ENCODE data around the gene NAGS. TPM values are rescaled to one million over a fixed set of nuclear protein-coding genes. Genes with fewer than 3 reads are reported as not detected.

The NAGS gene
- polyA plus RNA-seq, 6 donors from 2014 or later = 0.57 to 1.8 (median 0.90) TPM; not detected in 1

DNA sequence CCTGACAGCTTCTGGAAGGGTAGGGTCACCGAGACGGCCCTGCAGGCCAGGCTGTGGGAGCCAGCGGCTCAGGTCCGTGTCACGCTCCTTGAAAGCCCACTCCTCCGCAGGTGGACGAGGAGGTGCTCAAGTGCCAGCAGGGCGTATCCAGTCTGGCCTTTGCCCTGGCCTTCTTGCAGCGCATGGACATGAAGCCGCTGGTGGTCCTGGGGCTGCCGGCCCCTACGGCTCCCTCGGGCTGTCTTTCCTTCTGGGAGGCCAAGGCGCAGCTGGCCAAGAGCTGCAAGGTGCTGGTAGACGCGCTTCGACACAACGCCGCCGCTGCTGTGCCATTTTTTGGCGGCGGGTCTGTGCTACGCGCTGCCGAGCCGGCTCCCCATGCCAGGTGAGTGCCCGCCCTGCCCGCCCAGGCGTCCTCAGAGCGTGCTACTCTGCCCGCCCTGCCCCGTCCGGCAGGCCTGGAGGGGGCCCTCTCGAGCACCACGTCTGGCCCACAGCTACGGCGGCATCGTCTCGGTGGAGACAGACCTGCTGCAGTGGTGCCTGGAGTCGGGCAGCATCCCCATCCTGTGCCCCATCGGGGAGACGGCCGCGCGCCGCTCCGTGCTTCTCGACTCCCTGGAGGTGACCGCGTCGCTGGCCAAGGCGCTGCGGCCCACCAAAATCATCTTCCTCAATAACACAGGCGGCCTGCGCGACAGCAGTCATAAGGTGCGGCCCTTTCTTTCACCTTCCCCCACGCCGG is 1.3 kb downstream of the NAGS start:
- peaks cover 0 to 4% of the 10 kb centered on the region in 2 donors for H3K36me3 Mint-ChIP-seq
- H3K4me1 Mint-ChIP-seq = peaks cover 20 to 36% (median 26%) of the 10 kb centered on the region in 3 donors
- peak overlapping the region; percentile 81 to 97 (median 94) for H3K4me3 Mint-ChIP-seq
- H3K27ac Mint-ChIP-seq = peak overlapping the region in 4 of 6 donors; percentile 3 to 93 (median 49)
- DNase-seq (peak; percentile 41), ATAC-seq (ENCODE audit: low read depth in 2 of 2) (peak; percentile 29)
- peaks cover 5 to 28% (median 18%) of the 10 kb centered on the region in 3 donors for H3K27me3 Mint-ChIP-seq
- H3K9me3 Mint-ChIP-seq = no peaks in the 10 kb centered on the region

DNA sequence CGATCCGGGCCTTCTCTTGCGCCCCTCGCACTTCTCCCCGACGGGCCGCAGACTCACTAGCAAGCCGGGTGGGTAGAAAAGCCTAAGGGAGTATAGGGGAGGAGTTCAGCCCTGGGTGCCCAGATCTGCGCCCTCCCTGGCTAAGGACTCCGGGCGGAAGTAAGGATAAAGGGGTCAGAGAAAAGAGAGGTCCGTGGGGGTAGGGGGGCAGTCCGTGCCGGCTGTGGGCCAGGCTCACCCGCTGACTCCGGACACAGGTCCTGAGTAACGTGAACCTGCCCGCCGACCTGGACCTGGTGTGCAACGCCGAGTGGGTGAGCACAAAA is 1.8 kb downstream of the NAGS start:
- peaks cover 2 to 5% of the 10 kb centered on the region in 2 donors for H3K36me3 Mint-ChIP-seq
- ATAC-seq (ENCODE audit: low read depth in 2 of 2) (peak; percentile 13 to 19), DNase-seq (no peak)
- H3K4me1 Mint-ChIP-seq = peaks cover 21 to 39% (median 26%) of the 10 kb centered on the region in 3 donors
- no peaks in the 10 kb centered on the region for H3K9me3 Mint-ChIP-seq
- H3K27me3 Mint-ChIP-seq = peaks cover 5 to 23% (median 17%) of the 10 kb centered on the region in 3 donors
- peak overlapping the region; percentile 81 to 97 (median 94) for H3K4me3 Mint-ChIP-seq
- peak overlapping the region in 5 of 6 donors; percentile 3 to 93 (median 71) for H3K27ac Mint-ChIP-seq

DNA sequence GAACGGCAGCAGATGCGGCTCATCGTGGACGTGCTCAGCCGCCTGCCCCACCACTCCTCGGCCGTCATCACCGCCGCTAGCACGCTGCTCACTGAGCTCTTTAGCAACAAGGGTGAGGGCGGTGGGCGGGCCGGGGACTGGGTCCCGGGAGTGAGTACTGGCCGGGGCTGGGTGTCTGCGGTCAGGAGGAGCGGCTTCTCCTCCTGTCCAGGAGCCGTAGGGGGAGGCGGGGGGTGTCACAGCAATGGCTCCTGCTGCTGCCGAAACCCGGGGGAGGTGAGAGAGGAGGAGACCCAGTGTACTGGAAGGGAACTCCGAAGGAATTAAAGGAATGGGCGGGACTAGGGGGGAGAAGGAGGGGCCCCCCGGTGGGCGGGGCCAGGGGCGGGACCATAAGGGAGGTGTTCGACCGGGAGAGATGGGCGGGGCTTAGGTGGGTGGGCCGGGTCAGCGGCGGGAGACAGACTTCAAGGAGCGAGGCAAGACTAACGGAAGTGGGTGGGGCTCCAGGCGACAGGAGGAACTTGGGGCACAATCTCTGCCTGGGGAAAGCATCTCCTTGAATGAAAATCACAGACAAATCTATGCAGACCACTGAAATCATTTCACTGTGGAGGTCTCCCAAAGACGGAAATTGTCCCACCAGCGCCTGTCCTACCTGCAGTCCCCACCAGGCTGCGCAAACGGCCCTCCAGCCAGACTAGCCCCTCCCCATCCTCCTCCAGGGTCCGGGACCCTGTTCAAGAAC is 2.4 kb downstream of the NAGS start:
- no peaks in the 10 kb centered on the region for H3K9me3 Mint-ChIP-seq
- peak overlapping the region in 5 of 6 donors; percentile 27 to 93 (median 71) for H3K27ac Mint-ChIP-seq
- DNase-seq (peak; percentile 87), ATAC-seq (ENCODE audit: low read depth in 2 of 2) (peak; percentile 75 to 80)
- peaks cover 25 to 44% (median 29%) of the 10 kb centered on the region in 3 donors for H3K4me1 Mint-ChIP-seq
- H3K27me3 Mint-ChIP-seq = peaks cover 5 to 18% (median 12%) of the 10 kb centered on the region in 3 donors
- H3K4me3 Mint-ChIP-seq = peak overlapping the region; percentile 81 to 97 (median 94)
- peaks cover 7 to 9% of the 10 kb centered on the region in 2 donors for H3K36me3 Mint-ChIP-seq

GRCh38 chr17:44007346-44008204 is 3.2 kb downstream of the NAGS start:
- peaks cover 5 to 13% (median 9%) of the 10 kb centered on the region in 3 donors for H3K27me3 Mint-ChIP-seq
- ATAC-seq (ENCODE audit: low read depth in 2 of 2) (no peak), DNase-seq (no peak)
- peaks cover 8 to 9% of the 10 kb centered on the region in 2 donors for H3K36me3 Mint-ChIP-seq
- peak overlapping the region; percentile 81 to 97 (median 94) for H3K4me3 Mint-ChIP-seq
- no peaks in the 10 kb centered on the region for H3K9me3 Mint-ChIP-seq
- H3K4me1 Mint-ChIP-seq = peaks cover 25 to 44% (median 29%) of the 10 kb centered on the region in 3 donors
- peak overlapping the region in 3 of 6 donors; percentile 82 to 87 (median 82) for H3K27ac Mint-ChIP-seq

- Mint-ChIP-seq H3K4me1 (peaks cover 25 to 52% (median 34%) of the 10 kb centered on the region in 3 donors), H3K36me3 (peaks cover 8 to 9% of the 10 kb centered on the region in 2 donors), H3K9me3 (no peaks in the 10 kb centered on the region), H3K27ac (peak overlapping the region in 2 of 6 donors; percentile 82 to 87), H3K27me3 (peaks cover 5 to 13% (median 9%) of the 10 kb centered on the region in 3 donors), H3K4me3 (peak overlapping the region; percentile 81 to 97 (median 94))
- ATAC-seq (ENCODE audit: low read depth in 2 of 2) (no peak), DNase-seq (no peak)
Observed at GRCh38 chr17:44008205-44008909, 3.9 kb downstream of the NAGS start.

DNA sequence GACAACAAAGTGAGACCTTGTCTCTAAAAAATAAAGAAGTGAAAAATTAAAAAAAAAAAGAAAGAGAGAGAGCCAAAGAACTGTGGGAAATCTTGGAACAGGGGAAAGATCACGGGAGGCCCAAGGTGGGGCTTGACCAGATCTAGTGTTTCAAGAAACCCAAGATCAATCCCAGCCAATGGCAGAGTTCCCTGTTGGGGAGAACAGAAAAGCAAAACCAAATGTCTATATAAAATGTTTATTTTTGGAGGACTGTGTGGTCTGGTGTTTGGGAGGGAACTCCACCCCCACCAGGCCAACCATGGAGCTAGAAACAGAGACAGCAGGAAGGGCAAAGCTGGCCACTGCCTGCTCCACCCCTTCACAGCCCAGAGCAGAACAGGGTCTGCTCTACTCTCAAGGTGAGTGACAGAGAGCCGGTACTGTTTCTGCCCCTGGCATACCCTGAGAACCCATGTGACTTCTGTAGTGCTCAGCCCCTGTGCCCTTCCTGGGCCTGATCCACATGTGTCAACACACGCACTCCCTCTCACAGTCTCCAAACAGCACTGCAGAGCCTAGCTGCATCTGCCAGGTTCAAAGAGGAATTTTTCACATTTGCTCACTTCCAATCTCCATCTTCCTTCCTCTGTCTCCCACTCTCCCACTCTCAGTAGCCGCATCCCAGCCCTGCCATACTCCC is 6.7 kb downstream of the NAGS start:
- H3K36me3 Mint-ChIP-seq = peaks cover 8 to 9% of the 10 kb centered on the region in 2 donors
- DNase-seq (no peak), ATAC-seq (ENCODE audit: low read depth in 2 of 2) (no peak)
- H3K27me3 Mint-ChIP-seq = peaks cover 2 to 3% (median 3%) of the 10 kb centered on the region in 3 donors
- H3K27ac Mint-ChIP-seq = no peak overlapping the region
- no peaks in the 10 kb centered on the region for H3K9me3 Mint-ChIP-seq
- peak overlapping the region in 2 of 8 donors; percentile 79 to 98 for H3K4me3 Mint-ChIP-seq
- peaks cover 28 to 56% (median 51%) of the 10 kb centered on the region in 3 donors for H3K4me1 Mint-ChIP-seq

GRCh38 chr17:44011876-44012275 is 7.5 kb downstream of the NAGS start:
- Mint-ChIP-seq H3K27ac (no peak overlapping the region), H3K9me3 (no peaks in the 10 kb centered on the region), H3K4me1 (peaks cover 23 to 48% (median 44%) of the 10 kb centered on the region in 3 donors), H3K27me3 (no peaks in the 10 kb centered on the region), H3K36me3 (peaks cover 8 to 9% of the 10 kb centered on the region in 2 donors), H3K4me3 (peak overlapping the region in 3 of 8 donors; percentile 6 to 98 (median 16))
- DNase-seq (no peak), ATAC-seq (ENCODE audit: low read depth in 2 of 2) (no peak)

- Mint-ChIP-seq H3K9me3 (no peaks in the 10 kb centered on the region), H3K27me3 (no peaks in the 10 kb centered on the region), H3K36me3 (peaks cover 8 to 9% of the 10 kb centered on the region in 2 donors), H3K27ac (no peak overlapping the region), H3K4me1 (peaks cover 21 to 43% (median 41%) of the 10 kb centered on the region in 3 donors), H3K4me3 (peak overlapping the region in 4 of 8 donors; percentile 20 to 100 (median 77))
- DNase-seq (no peak), ATAC-seq (ENCODE audit: low read depth in 2 of 2) (no peak)
Observed at GRCh38 chr17:44012391-44012790, 8.0 kb downstream of the NAGS start.

- Mint-ChIP-seq H3K9me3 (no peaks in the 10 kb centered on the region), H3K27me3 (no peaks in the 10 kb centered on the region), H3K4me3 (peak overlapping the region in 7 of 8 donors; percentile 16 to 100 (median 61)), H3K27ac (no peak overlapping the region), H3K4me1 (peaks cover 18 to 38% (median 37%) of the 10 kb centered on the region in 3 donors), H3K36me3 (peaks cover 8 to 9% of the 10 kb centered on the region in 2 donors)
- DNase-seq (no peak), ATAC-seq (ENCODE audit: low read depth in 2 of 2) (no peak)
Observed at GRCh38 chr17:44012874-44013273, 8.5 kb downstream of the NAGS start.

GRCh38 chr17:44014133-44014436 is 9.7 kb downstream of the NAGS start:
- Mint-ChIP-seq H3K27ac (peak overlapping the region in 4 of 6 donors; percentile 15 to 99 (median 80)), H3K9me3 (no peaks in the 10 kb centered on the region), H3K4me1 (peaks cover 13 to 31% (median 30%) of the 10 kb centered on the region in 3 donors), H3K27me3 (no peaks in the 10 kb centered on the region), H3K36me3 (peaks cover 8 to 9% of the 10 kb centered on the region in 2 donors), H3K4me3 (peak overlapping the region; percentile 98 to 100 (median 100))
- ATAC-seq (ENCODE audit: low read depth in 2 of 2) (no peak), DNase-seq (no peak)

DNA sequence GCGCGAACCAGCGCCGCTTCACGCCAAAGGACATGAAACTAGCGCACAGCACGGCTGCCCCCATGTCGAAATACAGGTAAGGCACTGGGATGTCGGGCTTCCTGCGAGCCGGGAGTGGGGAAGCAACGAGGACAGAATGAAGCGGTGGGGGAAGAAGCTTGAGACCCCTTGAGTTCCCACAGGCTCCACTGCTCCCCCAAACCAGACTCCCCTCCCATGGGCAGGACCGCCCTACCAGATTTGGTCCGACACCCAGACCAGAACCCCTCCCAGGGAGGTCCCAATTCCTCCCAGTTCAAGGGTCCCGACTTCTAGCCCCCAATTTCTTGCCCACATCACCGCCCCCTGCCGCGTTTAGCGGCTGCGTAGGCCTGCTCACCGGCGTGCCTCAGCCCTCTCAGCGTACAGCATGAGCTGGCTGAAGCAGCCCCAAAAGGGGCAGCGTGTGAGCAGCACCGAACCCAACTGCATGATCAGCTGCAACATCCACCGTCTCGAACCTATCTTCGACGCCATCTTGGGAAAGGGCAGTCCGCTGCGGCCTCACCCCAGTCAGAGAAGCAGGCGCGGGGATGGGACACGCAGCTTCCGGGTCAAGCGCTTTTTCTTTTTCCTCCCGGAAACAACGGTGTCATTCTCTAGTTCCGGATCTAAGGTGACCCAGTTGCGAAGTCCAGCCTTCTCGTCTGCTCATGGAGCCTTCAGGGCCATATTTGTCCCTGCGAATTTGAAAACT is 10.2 kb downstream of the NAGS start, which contains the start of gene TMEM101:
TSS of gene TMEM101 (minus strand) at position 527 of the 736 bp plus-strand sequence. CDS start at position 516, 11 bp downstream.
- peak within 1 kb of the TSS; percentile 98 to 100 (median 100) for H3K4me3 Mint-ChIP-seq
- ATAC-seq (ENCODE audit: low read depth in 2 of 2) = peak; percentile 100
- H3K36me3 Mint-ChIP-seq = peaks cover 8 to 9% of the 10 kb centered on the region in 2 donors
- H3K27me3 Mint-ChIP-seq = no peaks in the 10 kb centered on the region
- no peaks in the 10 kb centered on the region for H3K9me3 Mint-ChIP-seq
- DNase-seq = peak; percentile 83
- H3K4me1 Mint-ChIP-seq = peaks cover 13 to 31% (median 30%) of the 10 kb centered on the region in 3 donors
- peak within 1 kb of the TSS; percentile 88 to 100 (median 98) for H3K27ac Mint-ChIP-seq
